ENCODE measurements around the gene TPGS2.
"Not testable (repeated sequence)": the region's sequence is repeated elsewhere in the genome, so short reads cannot be mapped to it uniquely, and the experiment has no call there.

TPGS2 gene

GRCh38 chr18:36770315-36770946 is 58.4 kb downstream of the TPGS2 start:
- DNase-seq: no peak

DNA sequence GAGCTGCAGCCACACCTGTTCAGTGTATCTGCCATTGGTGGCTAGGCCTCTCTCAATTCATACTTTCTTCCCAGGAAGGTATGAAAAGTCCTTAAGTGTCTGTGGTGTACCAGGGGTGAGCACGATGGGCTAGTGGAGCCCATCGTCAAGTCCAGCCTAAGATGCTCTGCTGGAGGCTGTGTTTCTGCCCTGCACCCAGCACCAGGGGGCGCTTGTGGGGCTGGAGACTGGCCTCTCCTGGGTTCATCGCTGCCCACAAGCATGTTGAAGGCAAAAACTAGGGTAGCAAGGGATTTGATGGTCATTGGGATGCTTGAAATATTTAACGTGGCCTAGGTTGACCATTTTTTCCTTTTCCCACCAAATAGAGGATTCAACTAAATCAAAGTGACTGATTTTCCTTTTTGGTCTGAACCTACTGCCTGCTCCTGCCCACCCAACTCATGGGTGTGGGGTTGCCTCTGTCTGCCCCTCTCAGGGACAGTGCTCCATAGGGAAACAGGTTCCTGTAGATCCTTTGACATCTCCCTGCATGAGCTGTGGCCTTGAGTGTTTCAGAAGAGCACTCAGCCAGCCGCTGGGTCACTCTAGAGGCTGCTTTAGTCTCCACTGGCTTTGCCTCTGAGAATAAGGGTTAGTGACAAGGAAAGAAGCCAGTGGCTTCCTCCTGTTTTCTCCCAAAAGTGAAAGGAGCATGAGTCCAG is 59.0 kb downstream of the TPGS2 start:
- DNase-seq: peak; percentile 37

DNA sequence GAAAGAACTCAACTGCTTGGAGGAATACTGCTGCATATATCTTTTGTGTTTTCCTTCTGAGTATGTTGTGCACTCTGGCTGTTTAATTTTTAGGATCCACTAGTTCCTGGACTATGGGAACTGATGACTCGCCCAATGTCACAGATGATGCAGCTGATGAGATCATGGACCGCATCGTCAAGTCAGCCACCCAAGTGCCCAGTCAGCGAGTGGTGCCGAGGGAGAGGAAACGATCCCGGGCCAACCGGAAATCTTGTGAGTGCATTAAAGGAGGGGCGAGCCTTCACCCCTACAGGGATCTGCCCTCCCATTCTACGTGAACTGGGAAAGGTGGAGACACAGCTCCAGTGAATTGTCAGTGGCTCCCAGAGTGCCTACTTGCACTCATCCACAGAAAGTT is 59.6 kb downstream of the TPGS2 start:
- DNase-seq: no peak

GRCh38 chr18:36766836-36767235 is 62.0 kb downstream of the TPGS2 start:
- no peak for DNase-seq

GRCh38 chr18:36762965-36763364 is 65.8 kb downstream of the TPGS2 start:
- DNase-seq: not testable (repeated sequence)

DNA sequence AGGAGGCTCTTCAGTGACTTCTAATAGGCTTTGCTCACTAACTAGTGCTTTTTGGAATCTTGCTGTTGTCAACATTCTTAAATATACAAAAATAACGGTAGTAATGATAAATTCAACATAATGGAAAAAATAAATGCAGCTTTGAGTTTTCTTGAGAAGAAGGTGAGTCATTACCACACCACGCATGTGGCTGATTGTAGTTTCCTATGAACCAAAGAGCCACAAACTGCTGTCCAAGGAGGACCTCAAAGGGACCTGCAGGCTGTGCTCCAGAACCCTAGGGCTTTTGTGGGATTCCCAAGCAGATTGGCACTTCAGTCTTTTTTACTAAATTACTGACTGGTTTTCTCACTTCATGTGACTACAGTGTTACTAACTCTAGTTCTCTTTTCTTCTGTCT is 66.7 kb downstream of the TPGS2 start:
- peak; percentile 10 for DNase-seq

GRCh38 chr18:36761186-36761698 is 67.6 kb downstream of the TPGS2 start:
- DNase-seq: no peak

DNA sequence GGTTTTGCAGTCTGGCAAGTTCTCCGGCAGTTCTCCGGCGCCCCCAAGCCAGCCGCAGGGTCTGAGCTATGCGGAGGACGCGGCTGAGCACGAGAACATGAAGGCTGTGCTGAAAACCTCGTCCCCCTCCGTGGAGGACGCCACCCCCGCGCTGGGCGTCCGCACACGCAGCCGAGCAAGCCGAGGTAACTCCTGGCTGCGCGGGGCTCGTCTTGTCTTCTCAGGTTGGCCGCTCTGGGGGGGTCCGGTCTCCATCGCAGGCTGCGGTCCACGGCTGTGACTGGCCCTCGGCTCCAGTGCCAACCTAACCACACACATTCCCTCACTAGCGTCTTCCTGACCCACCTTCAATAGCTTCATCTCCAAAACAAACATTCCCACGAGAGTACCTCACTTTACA is 68.2 kb downstream of the TPGS2 start:
- DNase-seq: no peak

DNA sequence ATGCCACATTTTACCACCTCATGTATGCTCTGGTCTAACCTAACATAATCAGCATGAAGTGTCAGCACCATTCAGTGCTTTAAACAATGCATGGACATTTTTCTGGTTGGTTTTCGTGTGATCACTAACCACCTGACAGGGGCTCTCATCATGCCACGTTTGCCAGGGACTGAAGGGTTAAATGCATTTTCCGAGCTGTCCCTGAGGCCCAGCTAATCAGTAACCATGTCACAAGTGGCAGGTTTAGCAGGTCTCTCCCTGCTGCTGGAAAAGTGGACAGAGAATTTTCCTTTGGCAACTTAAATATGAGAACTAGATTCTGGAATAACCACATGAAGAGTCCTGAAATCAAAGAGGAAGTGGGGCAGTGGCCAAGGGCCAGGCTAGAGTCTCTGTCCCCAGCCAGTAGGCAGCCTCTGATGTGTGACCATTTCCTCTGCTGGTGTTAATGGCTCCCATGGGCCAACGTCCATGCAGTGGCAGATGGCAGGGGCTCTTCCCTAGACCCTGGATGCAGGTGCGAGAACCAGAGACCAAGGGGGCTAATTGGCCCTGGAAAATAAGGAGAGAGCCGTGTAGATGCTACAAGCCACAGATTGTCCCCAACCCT is 69.5 kb downstream of the TPGS2 start:
- DNase-seq: no peak

DNA sequence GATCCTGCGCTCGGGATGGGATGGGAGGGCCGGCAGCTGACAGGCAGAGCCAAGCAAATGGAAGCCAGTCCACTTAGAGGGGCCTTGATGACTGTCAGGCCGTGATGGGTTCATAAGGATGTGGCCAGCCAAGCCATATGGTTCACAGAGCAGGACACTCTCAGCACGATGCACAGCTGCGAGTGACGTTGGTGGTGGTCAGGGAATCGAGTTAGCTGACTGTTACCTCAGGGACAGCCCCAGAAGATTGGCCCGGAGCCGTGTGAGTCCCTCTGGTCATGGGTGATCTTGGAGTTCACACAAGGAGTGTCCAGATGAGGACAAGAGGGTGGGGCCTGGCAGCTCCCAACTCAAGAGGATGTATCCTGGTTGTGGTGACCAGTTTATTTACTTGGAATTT is 70.2 kb downstream of the TPGS2 start:
- DNase-seq: no peak

- DNase-seq: no peak
Measured at GRCh38 chr18:36757991-36758390, 70.8 kb downstream of the TPGS2 start.

DNA sequence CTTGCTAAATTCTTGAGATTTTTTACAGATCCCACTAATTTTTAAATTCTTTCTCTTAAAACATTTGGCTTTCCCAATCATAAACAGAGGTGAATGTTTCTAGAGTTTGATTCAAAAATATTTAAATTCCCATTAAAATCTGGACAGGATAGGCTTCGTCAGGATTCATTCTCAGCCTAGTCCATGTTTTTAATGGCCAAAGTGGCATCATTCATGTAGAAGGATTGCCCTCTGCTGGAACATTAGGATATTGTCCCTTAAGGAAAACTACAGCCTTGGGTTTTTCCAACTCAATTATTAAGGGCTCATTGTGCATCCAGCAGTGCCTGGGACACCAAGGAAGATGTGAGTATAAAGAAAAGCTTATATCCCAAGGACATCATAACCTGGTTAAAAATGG is 71.7 kb downstream of the TPGS2 start:
- DNase-seq: no peak

DNA sequence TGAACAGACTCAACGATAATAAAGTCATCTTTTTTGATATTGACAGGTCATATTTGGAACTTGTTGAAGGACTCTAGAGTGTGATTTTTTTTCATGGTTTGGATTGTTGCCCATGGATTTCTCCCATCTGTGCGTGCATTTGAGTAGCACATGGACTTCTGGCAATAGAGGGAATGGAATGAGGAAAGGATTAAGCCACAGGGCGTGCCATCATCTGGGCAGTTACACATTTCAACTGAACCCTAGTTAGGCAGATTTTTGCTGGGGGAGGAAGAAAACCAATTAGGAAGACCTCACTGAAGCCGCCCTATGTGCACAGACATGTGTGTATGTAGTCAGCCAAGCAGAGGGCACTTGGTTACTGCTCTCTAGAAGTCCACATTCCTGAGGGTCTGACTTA is 72.6 kb downstream of the TPGS2 start:
- DNase-seq: no peak

GRCh38 chr18:36752929-36753865 is 75.6 kb downstream of the TPGS2 start:
- no peak for DNase-seq

- no peak for DNase-seq
Measured at GRCh38 chr18:36745219-36745975, 83.4 kb downstream of the TPGS2 start.

DNA sequence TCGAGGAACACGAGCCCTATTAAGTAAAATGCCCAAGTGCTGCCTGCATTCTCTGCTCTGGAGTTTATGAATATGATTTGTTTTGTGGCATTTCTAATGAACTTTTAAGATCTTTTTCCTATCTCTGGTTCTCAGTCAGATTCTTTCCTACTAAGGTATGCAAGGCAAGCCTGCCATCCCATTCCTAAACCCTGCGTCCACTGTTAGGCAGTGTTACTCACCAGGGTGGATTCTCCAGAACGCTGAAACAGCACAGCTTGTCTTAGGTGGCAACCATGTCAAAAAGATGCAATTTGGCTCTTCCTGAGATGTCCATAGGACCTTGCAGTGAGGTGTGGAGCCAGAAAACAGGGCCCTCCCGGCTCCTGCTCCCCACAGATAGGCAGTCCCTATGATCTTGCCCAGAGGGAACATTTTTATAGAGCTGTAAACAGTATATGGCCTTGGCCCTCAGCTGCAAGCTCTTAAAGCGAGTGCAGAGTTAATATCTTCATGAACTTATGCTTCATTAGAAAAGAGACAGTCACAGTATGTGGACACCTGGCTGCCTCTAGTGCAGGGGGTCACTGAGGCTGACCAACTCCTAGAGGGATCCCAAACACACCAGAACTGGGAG is 84.4 kb downstream of the TPGS2 start:
- DNase-seq: no peak
